AG09309 (cell line): ENCODE measurements around the gene NOTCH4.

ENCODE experiments used
- DNase-seq: peaks from one replicate; pipeline ENCODE4 v3.0.0-alpha.2; 2010; ENCODE audit warnings: low read depth
- H3K4me3 ChIP-seq: 2 replicates; pipeline ENCODE4 v1.5.1; 2011; ENCODE audit warnings: mild to moderate bottlenecking, low read depth, low read length, moderate library complexity; ENCODE audit not compliant: control insufficient read depth
- TF ChIP-seq, protein P1 (sequence below): IDR thresholded peaks from 2 replicates; pipeline ENCODE4 v1.5.1; 2011; ENCODE audit warnings: mild to moderate bottlenecking, low read depth, low read length, inconsistent platforms; ENCODE audit not compliant: insufficient read depth, control insufficient read depth; ENCODE audit errors: missing control alignments

Gene NOTCH4

DNA sequence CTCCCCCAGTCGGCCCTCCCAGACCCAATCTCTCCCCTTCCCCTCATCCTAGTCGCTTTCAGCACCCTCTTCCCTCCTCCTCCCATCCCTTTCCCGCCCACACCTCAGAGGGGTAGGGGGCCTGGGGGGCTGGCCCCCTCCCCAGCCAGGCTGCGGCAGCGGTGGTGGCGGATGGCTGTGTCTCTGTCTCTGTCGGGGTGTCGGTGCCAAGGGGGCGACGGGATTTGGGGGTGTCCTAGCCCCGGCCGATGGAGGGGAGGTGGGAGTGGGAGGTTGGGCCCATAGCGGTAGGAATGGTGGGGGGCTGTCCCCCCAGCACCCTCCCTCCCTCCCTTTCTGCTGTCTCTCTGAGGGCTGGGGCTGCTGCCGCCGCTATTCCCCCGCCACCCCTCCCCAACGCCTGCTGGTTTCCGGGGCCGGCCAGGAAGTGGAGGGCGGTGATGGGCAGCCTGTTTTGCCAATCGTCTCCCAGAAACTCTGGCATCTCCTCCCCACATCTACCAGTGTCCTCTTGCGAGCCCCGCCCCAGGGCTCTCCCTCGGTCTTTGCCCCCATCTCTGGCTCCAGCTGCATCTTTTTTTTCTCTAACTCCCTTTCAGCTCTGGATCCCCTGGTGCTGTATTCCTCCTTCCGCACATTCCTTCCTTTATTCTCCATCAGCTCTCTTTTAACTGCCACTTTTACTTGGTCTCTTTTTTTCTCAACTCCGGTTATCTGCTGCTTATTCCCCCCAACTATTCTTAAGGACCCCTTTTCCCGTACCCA lies 48.0 kb downstream of the NOTCH4 start, which contains the start of gene AGPAT1:
Gene AGPAT1 (minus strand): TSS at position 374 of the 765 bp plus-strand sequence. CDS start 4,588 bp downstream, outside the sequence.
- peak within 1 kb of the TSS; percentile 100 for H3K4me3 ChIP-seq
- DNase-seq = peak; percentile 93
- TF ChIP-seq, protein P1, sequence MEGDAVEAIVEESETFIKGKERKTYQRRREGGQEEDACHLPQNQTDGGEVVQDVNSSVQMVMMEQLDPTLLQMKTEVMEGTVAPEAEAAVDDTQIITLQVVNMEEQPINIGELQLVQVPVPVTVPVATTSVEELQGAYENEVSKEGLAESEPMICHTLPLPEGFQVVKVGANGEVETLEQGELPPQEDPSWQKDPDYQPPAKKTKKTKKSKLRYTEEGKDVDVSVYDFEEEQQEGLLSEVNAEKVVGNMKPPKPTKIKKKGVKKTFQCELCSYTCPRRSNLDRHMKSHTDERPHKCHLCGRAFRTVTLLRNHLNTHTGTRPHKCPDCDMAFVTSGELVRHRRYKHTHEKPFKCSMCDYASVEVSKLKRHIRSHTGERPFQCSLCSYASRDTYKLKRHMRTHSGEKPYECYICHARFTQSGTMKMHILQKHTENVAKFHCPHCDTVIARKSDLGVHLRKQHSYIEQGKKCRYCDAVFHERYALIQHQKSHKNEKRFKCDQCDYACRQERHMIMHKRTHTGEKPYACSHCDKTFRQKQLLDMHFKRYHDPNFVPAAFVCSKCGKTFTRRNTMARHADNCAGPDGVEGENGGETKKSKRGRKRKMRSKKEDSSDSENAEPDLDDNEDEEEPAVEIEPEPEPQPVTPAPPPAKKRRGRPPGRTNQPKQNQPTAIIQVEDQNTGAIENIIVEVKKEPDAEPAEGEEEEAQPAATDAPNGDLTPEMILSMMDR = no peak

DNA sequence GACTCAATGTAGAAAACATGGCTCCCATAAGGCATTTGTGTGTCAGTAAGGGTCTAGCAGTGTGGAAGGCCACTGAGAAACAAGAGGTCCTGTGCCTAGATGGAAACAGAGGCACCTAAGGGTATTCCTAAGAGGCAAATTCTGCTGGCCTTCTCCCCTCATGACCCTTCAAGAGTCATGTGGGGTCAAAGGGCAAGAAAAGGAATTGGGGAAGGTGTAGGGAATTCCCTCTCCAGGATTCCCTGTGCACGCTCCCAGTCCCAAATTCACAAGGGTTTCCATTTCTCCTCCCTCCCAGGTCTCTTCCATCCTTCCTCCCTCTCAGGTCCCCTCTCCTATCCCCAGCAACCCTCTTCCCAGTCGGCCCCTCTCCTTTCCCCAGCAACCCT lies 48.6 kb downstream of the NOTCH4 start:
- H3K4me3 ChIP-seq = peak overlapping the region; percentile 100
- TF ChIP-seq, protein P1 = no peak
- no peak for DNase-seq

DNA sequence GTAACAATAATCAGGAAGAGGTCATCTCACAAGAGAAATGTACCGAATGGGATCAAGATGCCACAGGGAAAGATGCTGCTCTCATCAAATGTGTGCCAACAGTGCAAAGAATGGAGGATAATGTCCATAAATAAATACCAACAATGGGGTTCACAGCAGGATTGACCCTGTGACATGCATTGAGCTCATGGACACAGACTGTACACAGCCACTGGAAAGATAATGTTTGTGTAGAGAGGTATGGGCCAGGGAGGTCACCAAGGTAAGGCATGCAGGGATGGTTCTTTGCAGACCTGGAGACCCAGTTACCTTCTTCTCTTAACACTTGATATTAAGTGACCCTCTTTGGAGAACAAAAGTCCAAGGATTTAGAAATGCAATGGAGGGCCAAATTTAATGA lies 49.5 kb downstream of the NOTCH4 start:
- TF ChIP-seq, protein P1 = no peak
- H3K4me3 ChIP-seq = no peak overlapping the region
- no peak for DNase-seq

DNA sequence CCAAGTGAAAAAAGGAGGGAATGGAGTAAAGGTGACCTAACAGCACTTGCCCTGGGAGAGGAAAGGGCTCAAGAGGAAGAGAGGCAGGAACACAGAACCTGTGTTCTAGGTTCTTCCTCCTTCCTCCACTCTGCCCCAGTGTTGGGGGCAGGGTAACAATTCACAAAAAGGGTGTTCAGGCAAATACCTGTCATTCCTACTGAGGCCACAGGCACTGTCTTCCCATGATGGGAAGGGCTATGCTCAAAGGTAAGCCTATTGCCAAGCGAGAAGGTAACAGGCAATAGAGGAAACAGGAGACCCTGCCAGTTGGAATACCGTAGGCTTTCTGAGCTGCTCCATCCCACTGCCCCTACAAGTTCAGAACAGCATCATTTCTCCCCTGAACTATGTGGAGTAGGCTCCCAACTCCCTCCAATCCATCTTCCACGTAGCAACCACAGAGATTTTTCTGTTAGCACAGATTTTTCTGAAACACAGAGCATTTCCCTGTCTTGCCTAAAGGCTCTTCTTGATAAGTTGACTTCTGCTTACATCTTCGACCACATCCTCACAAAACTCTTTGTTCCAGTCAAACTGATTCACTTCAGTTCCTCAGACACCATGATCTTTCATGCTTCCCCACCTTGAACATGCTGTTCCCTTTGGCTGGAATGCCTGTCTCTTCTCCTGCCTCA lies 50.7 kb downstream of the NOTCH4 start:
- DNase-seq = no peak
- TF ChIP-seq, protein P1 = no peak
- no peak overlapping the region for H3K4me3 ChIP-seq

DNA sequence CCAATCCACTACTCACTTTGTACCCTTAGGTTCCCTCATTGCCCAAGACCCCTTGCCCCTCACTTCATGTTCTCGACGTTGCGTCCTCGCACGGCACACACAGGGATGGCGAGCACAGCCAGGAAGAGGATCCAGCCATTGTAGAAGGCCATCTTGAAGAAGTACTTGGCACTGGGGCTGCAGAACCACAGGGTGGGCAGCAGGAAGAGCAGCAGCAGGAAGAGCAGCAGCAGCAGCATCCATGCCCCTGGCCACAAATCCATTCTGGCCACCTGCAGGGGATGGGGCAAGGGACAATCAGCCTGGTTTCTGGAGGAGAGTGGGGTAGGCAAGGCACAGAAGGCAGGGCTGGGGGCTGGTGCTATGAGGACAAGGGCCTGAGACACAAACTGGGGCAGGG lies 52.6 kb downstream of the NOTCH4 start:
- TF ChIP-seq, protein P1 = no peak
- no peak overlapping the region for H3K4me3 ChIP-seq
- no peak for DNase-seq

DNA sequence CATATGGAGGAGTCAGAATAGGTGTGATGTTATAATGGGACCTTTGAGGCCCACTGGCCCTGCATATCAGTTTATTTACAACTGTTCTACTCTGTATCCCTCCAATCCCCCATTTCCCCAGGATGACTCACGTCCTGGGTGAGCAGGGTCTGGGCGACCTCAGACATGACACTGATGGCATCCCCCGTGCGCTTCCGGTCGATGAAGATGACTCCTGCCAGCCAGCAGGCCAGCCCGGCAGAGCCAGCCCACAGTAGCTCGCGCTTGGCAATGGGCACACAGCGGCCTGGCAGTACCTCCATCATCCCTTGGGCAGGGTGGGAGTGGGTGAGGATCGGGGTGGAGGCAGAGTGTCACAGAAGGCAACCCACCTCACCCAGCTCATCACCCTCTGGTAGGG lies 53.6 kb downstream of the NOTCH4 start:
- DNase-seq = no peak
- TF ChIP-seq, protein P1 = no peak
- no peak overlapping the region for H3K4me3 ChIP-seq
